ENCODE results near the gene DLST. TPM values are rescaled to one million over a fixed set of nuclear protein-coding genes. Genes with fewer than 3 reads are reported as not detected.

The DLST gene
- total RNA-seq, 1 donor from 2014 or later, result 102 TPM

Other genes starting within 250 kb of the DLST start
- gene AREL1, start 168.8 kb upstream of the DLST start, total RNA-seq, result 40.0 and 46.9 TPM in 2 replicates
- gene FCF1, start 168.8 kb upstream of the DLST start, total RNA-seq, result 61.8 and 62.8 TPM in 2 replicates
- 71.7 and 75.1 TPM in 2 replicates for gene YLPM1, start 118.6 kb upstream of the DLST start, total RNA-seq
- gene PROX2, start 5.8 kb upstream of the DLST start, total RNA-seq, result 0.05 and 0.34 TPM in 2 replicates
- gene RPS6KL1, start 41.3 kb downstream of the DLST start, total RNA-seq, result 10.8 and 12.0 TPM in 2 replicates
- gene PGF, start 73.7 kb downstream of the DLST start, total RNA-seq, result 0.34 and 0.39 TPM in 2 replicates
- gene EIF2B2, start 121.0 kb downstream of the DLST start, total RNA-seq, result 46.4 and 50.4 TPM in 2 replicates
- gene MLH3, start 169.6 kb downstream of the DLST start, total RNA-seq, result 28.2 and 28.3 TPM in 2 replicates
- 42.8 and 43.5 TPM in 2 replicates for gene ACYP1, start 182.1 kb downstream of the DLST start, total RNA-seq
- 0.94 and 1.5 TPM in 2 replicates for gene ZC2HC1C, start 187.7 kb downstream of the DLST start, total RNA-seq
- gene NEK9, start 245.1 kb downstream of the DLST start, total RNA-seq, result 58.1 and 69.8 TPM in 2 replicates